K562 (cell line): ENCODE results near the gene TNFSF9. TPM values are rescaled to one million over a fixed set of nuclear protein-coding genes. Genes with fewer than 3 reads are reported as not detected.

Experiments used
- ADNP ChIP-seq: fragments of 200-800 bp; sonication (Bioruptor generic); IDR thresholded peaks from 2 replicates; pipeline ENCODE4 v1.6.1; 2016; ENCODE audit warnings: missing genetic modification characterization, missing compliant biosample characterization
- EGR1 ChIP-seq: fragments of 450-650 bp; conservative IDR thresholded peaks from 2 replicates; pipeline ENCODE4 v1.6.1; 2017; ENCODE audit warnings: mild to moderate bottlenecking
- EZH2 ChIP-seq: IDR thresholded peaks from 2 replicates; pipeline ENCODE4 v1.6.1; 2012; ENCODE audit warnings: low read depth, mild to moderate bottlenecking, inconsistent platforms, low read length, borderline replicate concordance
- FOXA3 ChIP-seq, 2 experiments: fragments of 450-650 bp in 1 of 2; sonication (generic) in 1 of 2; formaldehyde crosslinking; IDR thresholded peaks in 1 of 2; conservative IDR thresholded peaks in 1 of 2; 2 replicates each; pipeline versions ENCODE4 v1.4.0 to v1.8.0; 2020 to 2022; ENCODE audit warnings: mild to moderate bottlenecking in 2 of 2, missing genetic modification reagents in 1 of 2
- GTF2E2 ChIP-seq: fragments of 200-800 bp; sonication (Bioruptor generic); IDR thresholded peaks from 2 replicates; pipeline ENCODE4 v1.6.1; 2016; ENCODE audit warnings: missing genetic modification characterization, missing compliant biosample characterization
- ILF3 ChIP-seq: fragments of 450-650 bp; IDR thresholded peaks from 2 replicates; pipeline ENCODE4 v1.6.1; 2018; ENCODE audit warnings: antibody characterized with exemption, mild to moderate bottlenecking, moderate library complexity, borderline replicate concordance
- MAZ ChIP-seq, 2 experiments: fragments of 450-650 bp in 1 of 2; sonication (generic) in 1 of 2; formaldehyde crosslinking; IDR thresholded peaks in 1 of 2; conservative IDR thresholded peaks in 1 of 2; 2 replicates each; pipeline versions ENCODE4 v1.4.0 to v1.5.0; 2020; ENCODE audit warnings: mild to moderate bottlenecking in 1 of 2, missing genetic modification reagents in 1 of 2
- MXI1 ChIP-seq: IDR thresholded peaks from 2 replicates; pipeline ENCODE4 v1.6.1; 2011; ENCODE audit warnings: low read depth, mild to moderate bottlenecking, improper control_type of control experiment, low read length
- NFE2 ChIP-seq: IDR thresholded peaks from 2 replicates; pipeline ENCODE4 v1.6.1; 2014; ENCODE audit warnings: antibody characterized with exemption, low read depth
- NFRKB ChIP-seq: fragments of 450-650 bp; IDR thresholded peaks from 2 replicates; pipeline ENCODE4 v1.6.1; 2016; ENCODE audit warnings: low read depth
- NRF1 ChIP-seq, 2 experiments: fragments of 450-650 bp; IDR thresholded peaks in 1 of 2; conservative IDR thresholded peaks in 1 of 2; 2 replicates each; pipeline ENCODE4 v1.6.1; 2014; ENCODE audit warnings: mild to moderate bottlenecking in 2 of 2
- PHF21A ChIP-seq: fragments of 450-650 bp; IDR thresholded peaks from 2 replicates; pipeline ENCODE4 v1.6.1; 2017; ENCODE audit warnings: low read depth, borderline replicate concordance
- RB1 ChIP-seq: fragments of 450-650 bp; IDR thresholded peaks from 2 replicates; pipeline ENCODE4 v1.6.1; 2017; ENCODE audit warnings: low read depth, mild to moderate bottlenecking
- SAP30 ChIP-seq: fragments of 200-600 bp; sonication (generic); IDR thresholded peaks from 2 replicates; pipeline ENCODE4 v1.6.1; 2012; ENCODE audit warnings: borderline replicate concordance, low read depth, mild to moderate bottlenecking, moderate library complexity, low read length, control low read depth, inconsistent platforms; ENCODE audit not compliant: insufficient read depth, poor library complexity, severe bottlenecking
- SRSF3 ChIP-seq: fragments of 200-400 bp; formaldehyde crosslinking; IDR thresholded peaks from 2 replicates; pipeline ENCODE4 v1.6.1; 2016; ENCODE audit warnings: mild to moderate bottlenecking, low read length, moderate library complexity; ENCODE audit not compliant: insufficient read depth
- TAF7 ChIP-seq: fragments of 450-650 bp; IDR thresholded peaks from 2 replicates; pipeline ENCODE4 v1.6.1; 2016; ENCODE audit warnings: missing genetic modification characterization, missing compliant biosample characterization
- TAF9B ChIP-seq: fragments of 450-650 bp; IDR thresholded peaks from 2 replicates; pipeline ENCODE4 v1.6.1; 2018; ENCODE audit warnings: mild to moderate bottlenecking; ENCODE audit not compliant: partially characterized antibody
- TCF7 ChIP-seq: sonication (generic); IDR thresholded peaks from 2 replicates; pipeline ENCODE4 v1.6.1; 2016; ENCODE audit warnings: antibody characterized with exemption, borderline replicate concordance
- ZKSCAN8 ChIP-seq: fragments of 200-800 bp; sonication (Bioruptor generic); IDR thresholded peaks from 2 replicates; pipeline ENCODE4 v1.6.1; 2016; ENCODE audit warnings: missing genetic modification characterization, missing compliant biosample characterization
- ZNF124 ChIP-seq: sonication (generic); formaldehyde crosslinking; IDR thresholded peaks from 2 replicates; pipeline ENCODE4 v1.8.1; 2022; ENCODE audit warnings: missing genetic modification reagents
- ZNF224 ChIP-seq: sonication (generic); formaldehyde crosslinking; IDR thresholded peaks from 2 replicates; pipeline ENCODE4 v1.8.0; 2022; ENCODE audit warnings: mild to moderate bottlenecking, missing genetic modification reagents
- ZNF316 ChIP-seq: fragments of 450-650 bp; IDR thresholded peaks from 2 replicates; pipeline ENCODE4 v1.6.1; 2016
- ZNF444 ChIP-seq: fragments of 250-450 bp; sonication (Bioruptor Pico); IDR thresholded peaks from 2 replicates; pipeline ENCODE4 v1.4.0; 2020; ENCODE audit warnings: mild to moderate bottlenecking, moderate library complexity
- polyA plus RNA-seq, 8 experiments: library from polyadenylated mRNA; depleted of rRNA in 4 of 8; stranded (reverse) in 5 of 8; unstranded in 3 of 8; fragments of >200 nt; fragmentation: Nextera tagmentation in 2 of 8; fragmentation: Illumina TruSeq in 1 of 8; extraction: Ambion mirVana in 2 of 8; extraction: Trizol in 1 of 8; gene quantifications; 2 replicates each; pipeline versions ENCODE4 v1.2.1 to v1.2.3, GENCODE V29; 2011 to 2014; ENCODE audit warnings: inconsistent platforms in 1 of 8, missing spikeins in 1 of 8
- total RNA-seq, 7 experiments: library from RNA; depleted of rRNA in 6 of 7; stranded (reverse); fragments of >200 nt in 6 of 7; fragmentation: Illumina TruSeq in 2 of 7; extraction: Trizol in 2 of 7; gene quantifications; 2 replicates each; pipeline versions ENCODE4 v1.2.1 to v1.2.3, GENCODE V29; 2011 to 2021; ENCODE audit warnings: low replicate concordance in 1 of 7
- TF ChIP-seq, protein P1 (sequence below): fragments of 450-650 bp; formaldehyde crosslinking; IDR thresholded peaks from 2 replicates; pipeline ENCODE4 v1.4.0; 2022; ENCODE audit warnings: mild to moderate bottlenecking, moderate library complexity
- TF ChIP-seq, protein P2 (sequence below): fragments of 250-450 bp; sonication (Bioruptor Pico); IDR thresholded peaks from 2 replicates; pipeline ENCODE4 v1.5.1; 2021; ENCODE audit warnings: mild to moderate bottlenecking
- TF ChIP-seq, protein P3 (sequence below): IDR thresholded peaks from 3 replicates; pipeline ENCODE4 v1.6.1; 2011; ENCODE audit warnings: borderline replicate concordance, mild to moderate bottlenecking; ENCODE audit not compliant: insufficient read length, insufficient read depth

The TNFSF9 gene
- total and polyA plus RNA-seq, 9 of the 15 experiments (the other 6 are each of a cell fraction or from before 2014, with no cell fraction given), result 1.4 to 17.9 (median 6.5) TPM

DNA sequence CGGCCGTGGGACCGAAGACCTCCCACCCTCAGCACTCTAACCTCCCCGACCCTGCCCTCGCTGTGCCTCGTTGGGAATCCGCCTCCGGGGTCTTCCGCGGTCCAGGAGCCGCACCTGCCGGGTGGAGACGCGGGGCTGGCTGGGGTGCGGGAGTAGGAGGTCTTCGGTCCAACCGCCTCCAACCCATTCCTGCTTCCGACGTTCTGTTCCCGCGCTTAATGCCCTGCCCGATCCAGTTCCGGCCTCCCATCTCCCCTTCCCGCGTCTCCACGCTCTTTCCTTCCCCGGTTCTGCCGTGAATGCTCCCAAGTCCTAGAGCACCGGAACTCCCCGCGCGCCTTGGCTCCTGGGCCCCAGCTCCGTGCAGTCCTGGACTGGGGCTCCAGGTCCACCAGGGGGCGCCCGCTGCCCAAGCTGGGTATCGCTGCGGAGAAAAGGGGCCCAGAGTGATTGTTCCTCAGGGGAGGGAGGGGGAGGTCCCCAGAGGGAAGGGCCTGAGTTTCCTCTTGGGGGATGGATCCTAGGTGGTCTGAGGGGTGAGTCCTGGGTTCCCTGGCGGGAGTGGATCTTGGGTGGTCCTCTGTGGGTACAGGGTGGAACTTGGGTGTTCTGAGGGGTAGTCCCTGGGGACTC, 14.1 kb upstream of the TNFSF9 start (continued):
- no peak for TF ChIP-seq ZNF224 (CRISPR knock-in tag)
- no peak for TF ChIP-seq EGR1
- no peak for TF ChIP-seq FOXA3 (CRISPR knock-in tag; conservative IDR thresholded peaks at IDR 0.05 in 1 of 2, IDR thresholded peaks at IDR 0.05 in 1 of 2)
- no peak for TF ChIP-seq ZNF316
- no peak; the same call in 1 of the 2 replicates for TF ChIP-seq ZNF444 (CRISPR knock-in tag)
- TF ChIP-seq SRSF3, result no peak
- TF ChIP-seq NFE2, result no peak
- TF ChIP-seq, protein P1, sequence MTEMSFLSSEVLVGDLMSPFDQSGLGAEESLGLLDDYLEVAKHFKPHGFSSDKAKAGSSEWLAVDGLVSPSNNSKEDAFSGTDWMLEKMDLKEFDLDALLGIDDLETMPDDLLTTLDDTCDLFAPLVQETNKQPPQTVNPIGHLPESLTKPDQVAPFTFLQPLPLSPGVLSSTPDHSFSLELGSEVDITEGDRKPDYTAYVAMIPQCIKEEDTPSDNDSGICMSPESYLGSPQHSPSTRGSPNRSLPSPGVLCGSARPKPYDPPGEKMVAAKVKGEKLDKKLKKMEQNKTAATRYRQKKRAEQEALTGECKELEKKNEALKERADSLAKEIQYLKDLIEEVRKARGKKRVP (CRISPR knock-in tag), result no peak
- no peak for TF ChIP-seq GTF2E2 (tag)
- no peak for TF ChIP-seq ZNF124 (CRISPR knock-in tag)
- TF ChIP-seq ILF3, result no peak
- no peak for TF ChIP-seq TAF9B
- peak; percentile 84 to 95; a peak in 3 of 4 replicates for TF ChIP-seq MAZ (CRISPR knock-in tag; conservative IDR thresholded peaks at IDR 0.05 in 1 of 2, IDR thresholded peaks at IDR 0.05 in 1 of 2)
- TF ChIP-seq, protein P2, sequence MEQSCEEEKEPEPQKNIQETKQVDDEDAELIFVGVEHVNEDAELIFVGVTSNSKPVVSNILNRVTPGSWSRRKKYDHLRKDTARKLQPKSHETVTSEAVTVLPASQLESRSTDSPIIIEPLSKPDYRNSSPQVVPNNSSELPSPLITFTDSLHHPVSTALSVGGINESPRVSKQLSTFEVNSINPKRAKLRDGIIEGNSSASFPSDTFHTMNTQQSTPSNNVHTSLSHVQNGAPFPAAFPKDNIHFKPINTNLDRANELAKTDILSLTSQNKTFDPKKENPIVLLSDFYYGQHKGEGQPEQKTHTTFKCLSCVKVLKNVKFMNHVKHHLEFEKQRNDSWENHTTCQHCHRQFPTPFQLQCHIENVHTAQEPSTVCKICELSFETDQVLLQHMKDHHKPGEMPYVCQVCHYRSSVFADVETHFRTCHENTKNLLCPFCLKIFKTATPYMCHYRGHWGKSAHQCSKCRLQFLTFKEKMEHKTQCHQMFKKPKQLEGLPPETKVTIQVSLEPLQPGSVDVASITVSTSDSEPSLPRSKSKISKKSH (CRISPR knock-in tag), result no peak
- no peak for TF ChIP-seq EZH2
- peak; percentile 66; the same call in 1 of the 2 replicates for TF ChIP-seq TCF7
- peak; percentile 89 for TF ChIP-seq RB1
- no peak for TF ChIP-seq NFRKB
- TF ChIP-seq ADNP (tag), result no peak
- TF ChIP-seq ZKSCAN8, result no peak
- TF ChIP-seq, protein P3, sequence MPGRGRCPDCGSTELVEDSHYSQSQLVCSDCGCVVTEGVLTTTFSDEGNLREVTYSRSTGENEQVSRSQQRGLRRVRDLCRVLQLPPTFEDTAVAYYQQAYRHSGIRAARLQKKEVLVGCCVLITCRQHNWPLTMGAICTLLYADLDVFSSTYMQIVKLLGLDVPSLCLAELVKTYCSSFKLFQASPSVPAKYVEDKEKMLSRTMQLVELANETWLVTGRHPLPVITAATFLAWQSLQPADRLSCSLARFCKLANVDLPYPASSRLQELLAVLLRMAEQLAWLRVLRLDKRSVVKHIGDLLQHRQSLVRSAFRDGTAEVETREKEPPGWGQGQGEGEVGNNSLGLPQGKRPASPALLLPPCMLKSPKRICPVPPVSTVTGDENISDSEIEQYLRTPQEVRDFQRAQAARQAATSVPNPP, result no peak
- no peak for TF ChIP-seq SAP30
- 0 out of 2 replicates have a peak, but pooled peaks have one; percentile 68 for TF ChIP-seq PHF21A
- 0 out of 2 replicates have a peak, but pooled peaks have one; percentile 28 for TF ChIP-seq TAF7
- no peak for TF ChIP-seq MXI1
- TF ChIP-seq NRF1 (conservative IDR thresholded peaks at IDR 0.05 in 1 of 2, IDR thresholded peaks at IDR 0.05 in 1 of 2), result no peak; a peak in 1 of 4 replicates
